ENCODE measurements around the gene BCL2. TPM values are rescaled to one million over a fixed set of nuclear protein-coding genes. Genes with fewer than 3 reads are reported as not detected.
"Not testable (repeated sequence)": the region's sequence is repeated elsewhere in the genome, so short reads cannot be mapped to it uniquely, and the experiment has no call there.

BCL2 gene
- 10 to 100 TPM; 62.8 to 67.3 TPM for total RNA-seq

- Mint-ChIP-seq H3K27me3 (no peaks in the 10 kb centered on the region), H3K4me1 (peaks cover 28% of the 10 kb centered on the region)
Measured at GRCh38 chr18:63319383-63320122, at the start of gene BCL2. Gene BCL2, minus strand, starts transcription at chr18:63319769.

GRCh38 chr18:63368611-63369010, 49.0 kb upstream of the BCL2 start:
- H3K9me3 Mint-ChIP-seq = peaks cover 18% of the 10 kb centered on the region
- no peak for DNase-seq
- H3K4me1 Mint-ChIP-seq = peaks cover 28% of the 10 kb centered on the region
- peaks cover 31% of the 10 kb centered on the region for H3K36me3 Mint-ChIP-seq
- H3K27me3 Mint-ChIP-seq = no peaks in the 10 kb centered on the region
- peak overlapping the region; percentile 96 for H3K4me3 Mint-ChIP-seq
- H3K27ac Mint-ChIP-seq = no peak overlapping the region

More at GRCh38 chr18:63319383-63320122, at the start of gene BCL2:
- Mint-ChIP-seq H3K27ac (peak within 1 kb of the TSS; percentile 95), H3K9me3 (no peaks in the 10 kb centered on the region), H3K4me3 (peak within 1 kb of the TSS; percentile 98), H3K36me3 (peaks cover 39% of the 10 kb centered on the region)
- peak; percentile 24 for DNase-seq

- Mint-ChIP-seq H3K27ac (peak within 1 kb of the TSS; percentile 87), H3K36me3 (peaks cover 39% of the 10 kb centered on the region), H3K27me3 (no peaks in the 10 kb centered on the region), H3K4me3 (peak within 1 kb of the TSS; percentile 96), H3K9me3 (peaks cover 18% of the 10 kb centered on the region), H3K4me1 (peaks cover 28% of the 10 kb centered on the region)
- peak; percentile 89 for DNase-seq
Measured at GRCh38 chr18:63367053-63367953, 47.7 kb upstream of the BCL2 start, which contains the start of gene KDSR. Gene KDSR, minus strand, starts transcription at chr18:63367206. Its CDS starts 88 bp downstream, at chr18:63367118.

GRCh38 chr18:63366213-63367052, 46.9 kb upstream of the BCL2 start:
- H3K27me3 Mint-ChIP-seq = no peaks in the 10 kb centered on the region
- H3K4me1 Mint-ChIP-seq = peaks cover 28% of the 10 kb centered on the region
- peak; percentile 77 for DNase-seq
- H3K9me3 Mint-ChIP-seq = peaks cover 18% of the 10 kb centered on the region
- peak overlapping the region; percentile 87 for H3K27ac Mint-ChIP-seq
- peak overlapping the region; percentile 96 for H3K4me3 Mint-ChIP-seq
- peaks cover 43% of the 10 kb centered on the region for H3K36me3 Mint-ChIP-seq

GRCh38 chr18:63365876-63366212, 46.3 kb upstream of the BCL2 start:
- peaks cover 28% of the 10 kb centered on the region for H3K4me1 Mint-ChIP-seq
- H3K36me3 Mint-ChIP-seq = peaks cover 43% of the 10 kb centered on the region
- peaks cover 18% of the 10 kb centered on the region for H3K9me3 Mint-ChIP-seq
- no peaks in the 10 kb centered on the region for H3K27me3 Mint-ChIP-seq
- peak overlapping the region; percentile 87 for H3K27ac Mint-ChIP-seq
- peak overlapping the region; percentile 96 for H3K4me3 Mint-ChIP-seq
- DNase-seq = peak; percentile 5

- peaks cover 34% of the 10 kb centered on the region for H3K36me3 Mint-ChIP-seq
- H3K27ac Mint-ChIP-seq = no peak overlapping the region
- H3K4me1 Mint-ChIP-seq = peaks cover 28% of the 10 kb centered on the region
- no peak for DNase-seq
- H3K9me3 Mint-ChIP-seq = peaks cover 12% of the 10 kb centered on the region
- no peaks in the 10 kb centered on the region for H3K27me3 Mint-ChIP-seq
- no peak overlapping the region for H3K4me3 Mint-ChIP-seq
Measured at GRCh38 chr18:63363951-63364350, 44.4 kb upstream of the BCL2 start.

- Mint-ChIP-seq H3K36me3 (peaks cover 32% of the 10 kb centered on the region), H3K4me1 (peaks cover 26% of the 10 kb centered on the region)
- H3K9me3 Mint-ChIP-seq, H3K4me3 Mint-ChIP-seq, DNase-seq, H3K27me3 Mint-ChIP-seq, H3K27ac Mint-ChIP-seq: not testable (repeated sequence)
Measured at GRCh38 chr18:63363420-63363819, 43.9 kb upstream of the BCL2 start.

GRCh38 chr18:63356272-63356896, 36.8 kb upstream of the BCL2 start:
- peaks cover 11% of the 10 kb centered on the region for H3K36me3 Mint-ChIP-seq
- H3K27ac Mint-ChIP-seq = no peak overlapping the region
- H3K27me3 Mint-ChIP-seq = no peaks in the 10 kb centered on the region
- no peak overlapping the region for H3K4me3 Mint-ChIP-seq
- DNase-seq = no peak
- no peaks in the 10 kb centered on the region for H3K9me3 Mint-ChIP-seq
- no peaks in the 10 kb centered on the region for H3K4me1 Mint-ChIP-seq

GRCh38 chr18:63350230-63350629, 30.7 kb upstream of the BCL2 start:
- no peaks in the 10 kb centered on the region for H3K4me1 Mint-ChIP-seq
- DNase-seq = no peak
- no peak overlapping the region for H3K27ac Mint-ChIP-seq
- no peaks in the 10 kb centered on the region for H3K27me3 Mint-ChIP-seq
- no peak overlapping the region for H3K4me3 Mint-ChIP-seq
- H3K36me3 Mint-ChIP-seq = peaks cover 24% of the 10 kb centered on the region
- H3K9me3 Mint-ChIP-seq = no peaks in the 10 kb centered on the region

- Mint-ChIP-seq H3K36me3 (peaks cover 24% of the 10 kb centered on the region), H3K4me1 (no peaks in the 10 kb centered on the region), H3K27ac (no peak overlapping the region), H3K9me3 (no peaks in the 10 kb centered on the region), H3K27me3 (no peaks in the 10 kb centered on the region), H3K4me3 (no peak overlapping the region)
- DNase-seq = no peak
Measured at GRCh38 chr18:63348508-63349136, 29.1 kb upstream of the BCL2 start.

GRCh38 chr18:63346480-63347183, 27.1 kb upstream of the BCL2 start:
- Mint-ChIP-seq H3K9me3 (no peaks in the 10 kb centered on the region), H3K36me3 (peaks cover 28% of the 10 kb centered on the region)

GRCh38 chr18:63346031-63346430, 26.5 kb upstream of the BCL2 start:
- H3K9me3 Mint-ChIP-seq = no peaks in the 10 kb centered on the region
- H3K4me1 Mint-ChIP-seq = no peaks in the 10 kb centered on the region
- no peak overlapping the region for H3K27ac Mint-ChIP-seq
- H3K4me3 Mint-ChIP-seq = no peak overlapping the region
- no peak for DNase-seq
- peaks cover 24% of the 10 kb centered on the region for H3K36me3 Mint-ChIP-seq
- no peaks in the 10 kb centered on the region for H3K27me3 Mint-ChIP-seq

More at GRCh38 chr18:63346480-63347183, 27.1 kb upstream of the BCL2 start:
- no peak overlapping the region for H3K4me3 Mint-ChIP-seq
- no peaks in the 10 kb centered on the region for H3K27me3 Mint-ChIP-seq
- no peaks in the 10 kb centered on the region for H3K4me1 Mint-ChIP-seq
- H3K27ac Mint-ChIP-seq = no peak overlapping the region
- DNase-seq = no peak

- DNase-seq = no peak
- no peak overlapping the region for H3K4me3 Mint-ChIP-seq
- H3K4me1 Mint-ChIP-seq = no peaks in the 10 kb centered on the region
- peaks cover 29% of the 10 kb centered on the region for H3K36me3 Mint-ChIP-seq
- H3K27ac Mint-ChIP-seq = no peak overlapping the region
- no peaks in the 10 kb centered on the region for H3K9me3 Mint-ChIP-seq
- no peaks in the 10 kb centered on the region for H3K27me3 Mint-ChIP-seq
Measured at GRCh38 chr18:63344918-63345317, 25.3 kb upstream of the BCL2 start.
